ENCODE results near the gene EIF5.

Gene EIF5

DNA sequence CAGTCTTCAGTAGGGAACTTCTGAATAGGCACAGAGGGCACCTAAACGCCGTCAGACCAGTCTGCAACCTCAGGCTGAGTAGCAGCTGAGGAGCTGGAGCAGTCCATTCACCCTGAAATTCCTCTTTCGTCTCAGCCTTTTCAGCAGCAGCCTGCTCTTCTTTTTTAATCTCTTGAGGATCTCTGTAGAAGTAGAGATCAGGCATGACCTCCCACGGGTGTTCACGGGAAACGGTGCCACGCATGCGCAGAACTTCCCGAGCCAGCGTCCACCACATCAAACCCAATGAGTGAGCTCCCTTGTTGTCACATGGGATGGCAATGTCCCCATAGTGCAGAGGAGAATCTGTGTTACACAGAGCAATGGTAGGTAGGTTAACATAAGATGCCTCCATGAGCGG is 40.1 kb downstream of the EIF5 start:
- Histone ChIP-seq H3K4me2 (ENCODE audit: low read length) (no peak overlapping the region), H3K79me2 (ENCODE audit: control insufficient read depth, low read length) (no peaks in the 10 kb centered on the region), H3K4me1 (ENCODE audit: control insufficient read depth, low read length) (no peaks in the 10 kb centered on the region), H3K27ac (ENCODE audit: low read depth, low read length) (no peak overlapping the region), H3K9me3 (ENCODE audit: control insufficient read depth, insufficient read depth, low read length) (no peaks in the 10 kb centered on the region), H3K9me2 (replicated peaks; ENCODE audit: control insufficient read depth, low read length) (no peaks in the 10 kb centered on the region), H3K36me3 (ENCODE audit: control insufficient read depth, low read length) (no peaks in the 10 kb centered on the region), H3K4me3 (ENCODE audit: low read length) (no peak overlapping the region), H4K20me1 (ENCODE audit: control insufficient read depth, insufficient read depth, low read depth, low read length) (no peaks in the 10 kb centered on the region), H3F3A (ENCODE audit: control insufficient read depth, insufficient read depth) (no peaks in the 10 kb centered on the region), H3K27me3 (ENCODE audit: control insufficient read depth, low read length) (peaks cover 17% of the 10 kb centered on the region)
- TF ChIP-seq, protein P1, sequence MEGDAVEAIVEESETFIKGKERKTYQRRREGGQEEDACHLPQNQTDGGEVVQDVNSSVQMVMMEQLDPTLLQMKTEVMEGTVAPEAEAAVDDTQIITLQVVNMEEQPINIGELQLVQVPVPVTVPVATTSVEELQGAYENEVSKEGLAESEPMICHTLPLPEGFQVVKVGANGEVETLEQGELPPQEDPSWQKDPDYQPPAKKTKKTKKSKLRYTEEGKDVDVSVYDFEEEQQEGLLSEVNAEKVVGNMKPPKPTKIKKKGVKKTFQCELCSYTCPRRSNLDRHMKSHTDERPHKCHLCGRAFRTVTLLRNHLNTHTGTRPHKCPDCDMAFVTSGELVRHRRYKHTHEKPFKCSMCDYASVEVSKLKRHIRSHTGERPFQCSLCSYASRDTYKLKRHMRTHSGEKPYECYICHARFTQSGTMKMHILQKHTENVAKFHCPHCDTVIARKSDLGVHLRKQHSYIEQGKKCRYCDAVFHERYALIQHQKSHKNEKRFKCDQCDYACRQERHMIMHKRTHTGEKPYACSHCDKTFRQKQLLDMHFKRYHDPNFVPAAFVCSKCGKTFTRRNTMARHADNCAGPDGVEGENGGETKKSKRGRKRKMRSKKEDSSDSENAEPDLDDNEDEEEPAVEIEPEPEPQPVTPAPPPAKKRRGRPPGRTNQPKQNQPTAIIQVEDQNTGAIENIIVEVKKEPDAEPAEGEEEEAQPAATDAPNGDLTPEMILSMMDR (IDR thresholded peaks at IDR 0.05; ENCODE audit: low read depth, low read length, poor library complexity, severe bottlenecking), result no peak
- TF ChIP-seq EZH2phosphoT487 (IDR thresholded peaks at IDR 0.05; ENCODE audit: borderline replicate concordance, low read length), result no peak

DNA sequence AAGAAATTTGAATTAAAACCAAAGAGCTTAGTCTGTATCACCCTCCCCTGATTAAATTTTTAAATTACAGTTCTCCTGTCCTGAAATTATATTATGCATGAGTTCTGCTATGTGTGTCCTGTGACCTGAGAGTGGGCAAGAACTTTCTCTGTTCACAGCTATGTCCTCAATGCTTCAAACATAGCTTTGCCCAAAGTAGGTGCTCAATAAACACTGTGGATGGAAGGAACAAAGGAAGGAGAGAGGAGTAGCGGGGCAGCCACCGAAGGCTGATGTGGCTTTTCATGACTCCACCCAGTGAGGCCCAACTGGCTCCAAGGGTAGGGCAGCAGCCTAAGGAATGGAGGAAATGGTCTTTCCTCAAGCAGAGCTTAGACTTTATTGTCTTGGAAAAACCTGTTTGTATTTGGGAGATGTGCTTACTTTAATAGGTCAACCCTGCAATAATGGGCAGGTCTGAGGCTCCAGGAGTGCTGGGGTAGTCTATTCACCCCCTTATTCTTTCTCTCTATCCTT is 43.5 kb downstream of the EIF5 start:
- Histone ChIP-seq H3K27me3 (ENCODE audit: control insufficient read depth, low read length) (peaks cover 31% of the 10 kb centered on the region), H4K20me1 (ENCODE audit: control insufficient read depth, insufficient read depth, low read depth, low read length) (no peaks in the 10 kb centered on the region), H3K4me2 (ENCODE audit: low read length) (no peak overlapping the region), H3K36me3 (ENCODE audit: control insufficient read depth, low read length) (no peaks in the 10 kb centered on the region), H3K4me1 (ENCODE audit: control insufficient read depth, low read length) (no peaks in the 10 kb centered on the region), H3K9me3 (ENCODE audit: control insufficient read depth, insufficient read depth, low read length) (no peaks in the 10 kb centered on the region), H3K9me2 (replicated peaks; ENCODE audit: control insufficient read depth, low read length) (no peaks in the 10 kb centered on the region), H3K4me3 (ENCODE audit: low read length) (no peak overlapping the region), H3K27ac (ENCODE audit: low read depth, low read length) (no peak overlapping the region), H3F3A (ENCODE audit: control insufficient read depth, insufficient read depth) (no peaks in the 10 kb centered on the region), H3K79me2 (ENCODE audit: control insufficient read depth, low read length) (no peaks in the 10 kb centered on the region)
- TF ChIP-seq EZH2phosphoT487 (IDR thresholded peaks at IDR 0.05; ENCODE audit: borderline replicate concordance, low read length), result no peak
- TF ChIP-seq, protein P1 (IDR thresholded peaks at IDR 0.05; ENCODE audit: low read depth, low read length, poor library complexity, severe bottlenecking), result no peak

DNA sequence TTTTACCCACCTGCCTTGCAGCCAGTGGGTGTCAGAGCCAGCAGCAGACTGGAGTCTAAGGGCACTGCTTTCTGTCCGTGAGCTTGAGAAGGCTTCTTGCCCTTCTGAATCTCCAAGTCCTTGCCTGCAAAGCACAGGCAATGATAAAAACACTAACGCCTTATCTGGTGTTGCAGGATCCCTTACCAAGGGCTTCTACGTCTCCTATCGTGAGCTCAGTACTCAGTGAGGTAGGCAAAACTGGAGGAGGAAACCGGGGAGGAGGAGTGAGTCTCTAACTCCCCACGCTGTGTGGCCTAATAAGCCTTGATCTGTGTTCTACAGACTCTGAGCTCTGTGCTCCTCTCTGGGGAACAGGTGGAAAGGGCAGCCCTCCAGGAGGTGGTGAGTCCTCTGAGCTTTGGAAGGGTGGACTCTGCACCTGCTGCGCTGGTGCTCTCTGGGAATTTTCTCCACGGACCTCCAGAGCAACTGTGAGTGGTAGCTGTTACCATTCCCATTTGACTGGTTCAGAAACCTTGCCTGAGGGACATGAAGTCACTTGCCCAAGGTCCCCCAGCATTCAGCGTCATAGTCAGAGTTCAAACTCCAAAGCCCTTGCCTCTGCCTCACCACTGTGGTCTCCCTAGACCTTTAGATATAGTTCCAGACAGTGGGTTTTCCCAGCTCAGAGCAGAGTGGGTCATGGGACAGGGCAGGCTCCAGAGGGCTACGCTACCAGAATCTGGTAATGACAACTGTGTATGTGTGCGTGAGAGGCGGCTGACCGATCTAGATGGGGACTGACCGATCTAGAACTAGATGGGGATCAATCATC is 44.2 kb downstream of the EIF5 start:
- Histone ChIP-seq H3K79me2 (ENCODE audit: control insufficient read depth, low read length) (no peaks in the 10 kb centered on the region), H3K27ac (ENCODE audit: low read depth, low read length) (no peak overlapping the region), H3K9me3 (ENCODE audit: control insufficient read depth, insufficient read depth, low read length) (no peaks in the 10 kb centered on the region), H3K4me3 (ENCODE audit: low read length) (no peak overlapping the region), H3K36me3 (ENCODE audit: control insufficient read depth, low read length) (no peaks in the 10 kb centered on the region), H4K20me1 (ENCODE audit: control insufficient read depth, insufficient read depth, low read depth, low read length) (no peaks in the 10 kb centered on the region), H3F3A (ENCODE audit: control insufficient read depth, insufficient read depth) (no peaks in the 10 kb centered on the region), H3K4me2 (ENCODE audit: low read length) (no peak overlapping the region), H3K9me2 (replicated peaks; ENCODE audit: control insufficient read depth, low read length) (no peaks in the 10 kb centered on the region), H3K27me3 (ENCODE audit: control insufficient read depth, low read length) (peaks cover 33% of the 10 kb centered on the region), H3K4me1 (ENCODE audit: control insufficient read depth, low read length) (no peaks in the 10 kb centered on the region)
- no peak for TF ChIP-seq EZH2phosphoT487 (IDR thresholded peaks at IDR 0.05; ENCODE audit: borderline replicate concordance, low read length)
- TF ChIP-seq, protein P1 (IDR thresholded peaks at IDR 0.05; ENCODE audit: low read depth, low read length, poor library complexity, severe bottlenecking), result no peak
